NT2/D1 (cell line): ENCODE results near the gene CALD1.

Source experiments
- YY1 ChIP-seq: IDR thresholded peaks from 2 replicates; pipeline ENCODE4 v1.6.1; 2011; ENCODE audit not compliant: insufficient read length, insufficient read depth
- ZNF274 ChIP-seq: IDR thresholded peaks from 2 replicates; pipeline ENCODE4 v1.6.1; 2011; ENCODE audit warnings: mild to moderate bottlenecking, low read depth, low read length

DNA sequence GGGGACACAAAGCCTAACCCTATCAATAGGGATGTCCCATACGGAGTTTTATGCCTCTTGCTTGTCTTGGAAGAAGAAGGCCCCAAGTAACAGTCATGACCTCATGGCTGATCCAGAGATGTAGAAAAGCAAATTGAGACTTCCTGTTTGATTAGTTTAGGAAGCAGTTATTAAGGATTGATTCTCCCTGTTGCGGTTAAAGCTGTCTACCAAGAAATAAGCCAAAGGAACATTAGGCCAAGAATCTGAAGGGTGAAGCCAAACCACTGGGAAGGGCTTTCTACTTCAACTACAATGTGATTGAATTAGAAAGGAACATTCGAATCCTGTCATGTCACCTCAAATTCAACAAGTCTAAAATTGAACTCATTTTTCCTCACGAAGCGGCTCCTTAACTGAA is 146.3 kb downstream of the CALD1 start:
- TF ChIP-seq ZNF274 (no peak), YY1 (no peak)
